Stimulated activated CD8-positive, alpha-beta memory T cell treated with anti-CD3 and anti-CD28 coated beads, Interleukin-4, amount 100 ng/mL, for 24 hours (primary cell): ENCODE measurements around the gene CMPK2.
"Not testable (repeated sequence)": the region's sequence is repeated elsewhere in the genome, so short reads cannot be mapped to it uniquely, and the experiment has no call there.

Experiments
- DNase-seq: peaks from one replicate; pipeline ENCODE4 v3.0.0-alpha.2; 2020; ENCODE audit warnings: low read depth

Gene CMPK2

GRCh38 chr2:6880200-6880733 is 14.6 kb upstream of the CMPK2 start:
- no peak for DNase-seq

GRCh38 chr2:6879011-6879410 is 13.3 kb upstream of the CMPK2 start:
- DNase-seq, result no peak

- no peak for DNase-seq
These were observed 12.8 kb upstream of the CMPK2 start for GRCh38 chr2:6878549-6878948.

GRCh38 chr2:6877402-6878304 is 11.9 kb upstream of the CMPK2 start, which contains the start of gene RSAD2:
TSS of gene RSAD2 (plus strand) at chr2:6877777. CDS start at chr2:6877801, 24 bp downstream.
- no peak for DNase-seq

DNA sequence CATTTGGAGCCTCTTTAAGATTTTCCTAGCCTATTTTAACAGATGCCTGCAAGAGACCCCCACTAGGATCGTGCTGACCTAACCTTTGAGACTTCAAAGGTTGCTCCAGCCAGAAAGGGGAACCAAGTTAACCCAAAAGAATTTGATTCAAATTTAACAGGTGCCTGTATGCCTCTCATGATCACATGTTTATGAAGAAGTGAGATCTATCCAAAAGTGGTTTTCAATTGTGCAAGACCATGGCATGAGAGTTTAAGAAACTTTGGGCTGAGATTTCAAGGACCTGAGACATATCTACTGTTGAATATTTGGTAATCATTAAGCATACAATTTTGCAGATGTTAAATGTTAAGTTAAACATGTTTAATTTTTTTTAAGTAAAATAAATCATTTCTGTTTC is 10.6 kb upstream of the CMPK2 start:
- DNase-seq, result no peak

DNA sequence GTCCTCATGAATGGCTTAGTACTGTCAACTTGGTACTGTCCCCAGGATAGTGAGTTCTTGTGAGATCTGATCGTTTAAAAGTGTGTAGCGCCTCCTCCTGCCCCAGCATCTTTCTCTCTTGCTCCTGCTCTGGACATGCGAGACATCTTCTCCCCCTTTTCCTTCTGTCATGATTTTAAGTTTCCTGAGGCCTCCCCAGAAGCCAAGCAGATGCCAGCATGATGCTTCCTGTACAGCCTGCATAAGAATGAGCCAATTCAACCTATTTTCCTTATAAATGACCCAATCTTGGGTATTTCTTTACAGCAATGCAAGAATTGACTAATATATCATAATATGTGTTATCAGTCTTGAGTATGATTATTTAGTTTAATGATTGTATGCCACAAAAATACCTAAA is 8.3 kb upstream of the CMPK2 start:
- no peak for DNase-seq

GRCh38 chr2:6872394-6872793 is 6.7 kb upstream of the CMPK2 start:
- no peak for DNase-seq

DNA sequence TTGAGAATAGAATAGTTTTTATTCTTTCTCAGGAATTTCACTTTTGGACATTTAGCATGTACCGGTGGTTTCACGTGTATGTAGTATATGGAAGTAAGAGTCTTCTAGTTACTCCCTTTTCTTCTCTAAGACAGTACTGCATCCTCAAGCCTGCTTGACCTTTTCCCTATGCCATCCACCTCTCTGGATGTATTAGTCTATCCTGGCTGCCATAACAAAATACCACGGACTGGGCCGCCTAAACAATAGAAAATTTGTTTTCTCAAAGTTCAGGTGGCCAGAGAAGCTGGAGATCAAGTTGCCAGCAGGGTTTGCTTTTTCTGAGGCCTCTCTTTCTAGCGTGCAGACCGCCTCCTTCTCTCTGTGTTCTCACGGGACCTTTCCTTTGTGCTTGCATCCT is 1.3 kb upstream of the CMPK2 start:
- DNase-seq, result no peak

DNA sequence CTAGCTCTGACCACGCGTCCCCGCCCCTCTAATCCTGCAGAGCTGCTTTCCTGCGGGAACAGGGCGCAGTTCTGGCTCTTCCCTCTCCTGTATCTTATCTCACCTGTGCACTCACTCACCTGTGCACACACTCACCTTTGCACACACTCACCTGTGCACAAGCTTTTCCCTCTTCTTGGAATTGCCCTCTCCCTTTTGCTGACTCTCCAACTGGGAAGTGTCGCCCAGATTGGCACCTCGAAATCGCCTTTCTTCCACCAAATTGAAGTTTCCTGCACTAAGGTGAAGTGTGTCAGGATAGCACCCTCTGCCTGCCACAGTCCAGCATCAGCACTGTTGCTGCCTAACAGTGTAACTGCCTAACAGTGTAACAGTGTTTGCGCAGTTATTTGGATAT is 566 bp upstream of the CMPK2 start:
- no peak for DNase-seq

DNA sequence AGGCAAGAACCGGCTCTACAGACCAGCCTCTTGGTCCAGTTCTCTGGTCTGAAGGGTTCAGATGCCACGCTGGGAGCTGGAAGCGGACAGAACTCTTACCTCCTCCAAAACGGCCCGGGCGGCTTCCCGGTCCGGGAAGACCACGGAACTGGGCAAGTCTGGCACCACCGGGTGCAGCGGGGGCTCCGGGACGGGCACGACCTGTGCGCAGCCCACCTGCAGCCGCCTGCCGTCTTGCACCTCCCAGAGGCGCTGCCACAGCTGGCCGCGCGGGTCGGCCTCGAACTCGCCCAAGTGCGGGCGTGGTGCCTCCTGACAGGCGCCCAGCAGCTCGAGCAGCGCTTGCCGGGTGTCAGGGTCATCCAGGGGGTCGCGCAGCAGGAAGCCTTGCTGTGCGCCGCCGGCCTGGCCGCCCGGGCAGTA is 773 bp downstream of the CMPK2 start:
- no peak for DNase-seq

DNA sequence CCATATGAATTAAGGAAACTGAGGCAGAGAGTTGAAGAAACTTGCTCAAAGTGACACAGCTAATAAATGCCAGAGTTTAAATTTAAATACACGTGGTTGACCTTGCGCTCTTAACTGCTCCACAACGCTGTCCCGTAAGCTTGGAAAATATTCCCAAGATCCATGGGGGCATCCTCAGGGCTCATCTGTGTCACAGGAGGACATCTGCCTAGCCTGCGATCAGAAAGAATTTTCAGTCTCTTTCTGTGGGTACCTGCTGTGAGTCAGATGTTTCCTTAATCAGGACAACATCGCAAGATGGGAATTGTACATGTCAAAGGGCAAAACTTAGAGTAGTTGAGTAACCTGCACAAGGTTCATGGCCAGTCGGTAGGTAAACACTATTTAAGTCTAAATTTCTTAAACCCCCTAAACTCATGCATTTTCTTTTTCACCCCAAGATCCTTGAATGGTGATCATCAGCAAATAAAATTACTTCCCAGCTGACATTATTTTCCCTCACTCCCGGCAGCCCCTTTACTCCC is 1.4 kb downstream of the CMPK2 start:
- no peak for DNase-seq

DNA sequence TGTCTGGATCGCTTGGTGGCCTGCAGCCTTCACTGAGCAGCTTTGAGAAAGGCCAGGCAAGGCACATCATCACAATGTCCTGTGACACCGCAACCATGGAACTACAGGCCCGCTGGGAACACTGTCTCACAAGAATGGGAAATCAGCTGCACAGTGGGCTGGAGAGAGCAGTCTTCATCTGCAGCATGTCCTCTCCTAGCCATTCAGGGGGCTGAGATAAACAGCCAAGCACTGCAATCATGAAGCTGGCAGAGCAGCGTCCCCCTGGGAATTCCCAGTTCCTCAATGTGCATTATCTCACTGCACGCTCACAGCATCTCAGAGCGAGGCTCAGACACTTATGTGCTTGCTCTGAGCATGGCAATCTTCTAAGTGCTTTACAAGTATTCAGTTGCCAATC is 1.9 kb downstream of the CMPK2 start:
- DNase-seq, result no peak

- DNase-seq, result no peak
These were observed 5.4 kb downstream of the CMPK2 start for GRCh38 chr2:6860296-6860695.

- DNase-seq, result not testable (repeated sequence)
These were observed 7.2 kb downstream of the CMPK2 start for GRCh38 chr2:6858466-6859027.

GRCh38 chr2:6856548-6856920 is 9.2 kb downstream of the CMPK2 start:
- no peak for DNase-seq

- DNase-seq, result no peak
These were observed 9.7 kb downstream of the CMPK2 start for GRCh38 chr2:6855860-6856547.

- no peak for DNase-seq
These were observed 11.3 kb downstream of the CMPK2 start for GRCh38 chr2:6854416-6854815.

GRCh38 chr2:6852195-6852594 is 13.5 kb downstream of the CMPK2 start:
- no peak for DNase-seq

DNA sequence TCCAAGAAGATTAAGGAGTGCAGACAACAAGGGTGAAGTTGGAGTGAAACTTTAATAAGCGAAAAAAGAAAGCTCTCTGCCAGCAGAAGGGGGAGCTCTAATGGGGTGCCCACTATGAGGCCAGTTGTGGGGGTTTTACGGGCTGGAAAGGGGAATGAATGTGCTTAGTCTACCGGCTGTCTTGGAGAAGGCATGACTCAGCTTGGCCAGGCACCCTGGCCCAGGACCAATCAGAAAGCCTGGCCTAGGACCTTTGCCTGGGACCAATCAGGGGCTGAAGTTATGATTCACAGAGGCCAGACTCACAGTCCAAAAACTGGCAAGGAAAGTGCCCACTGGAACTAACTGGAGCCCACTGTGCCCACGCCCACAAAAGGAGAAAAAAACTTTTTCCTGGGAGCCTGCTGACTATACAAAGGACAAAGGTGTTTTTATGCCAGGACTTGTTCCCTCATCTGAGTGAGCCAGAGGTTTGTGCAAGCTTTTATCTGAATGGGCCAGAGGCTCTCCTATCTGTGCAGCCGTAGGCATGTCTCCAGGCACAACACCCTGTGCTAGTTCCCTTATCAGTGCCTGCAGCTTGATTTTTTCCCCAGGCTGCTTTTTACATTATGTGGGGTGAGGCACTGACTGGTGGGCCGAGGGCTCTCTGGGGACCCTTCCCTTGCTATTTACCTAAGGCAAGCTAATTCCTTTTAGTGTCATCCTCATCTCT is 18.6 kb downstream of the CMPK2 start:
- no peak for DNase-seq

- DNase-seq, result no peak
These were observed 19.2 kb downstream of the CMPK2 start for GRCh38 chr2:6846540-6846939.

DNA sequence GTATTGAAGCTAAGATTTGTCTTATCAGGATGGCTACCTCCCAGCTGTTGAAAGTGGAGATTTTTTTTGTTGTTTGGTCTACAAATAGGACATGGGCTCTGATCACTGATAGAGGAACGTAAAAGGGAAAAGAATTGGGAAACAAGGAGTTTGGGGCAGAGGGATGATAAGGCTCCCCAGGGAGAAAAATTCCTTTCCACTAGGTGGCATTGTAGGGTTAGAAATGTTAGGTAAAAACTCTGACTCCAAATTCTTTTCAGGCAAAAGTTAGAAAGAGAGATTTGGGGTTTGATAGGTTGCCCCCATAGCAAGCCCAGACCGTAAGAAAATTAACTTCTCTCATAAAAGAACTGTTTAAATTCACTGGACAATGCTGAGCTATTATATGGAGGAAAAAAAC is 19.8 kb downstream of the CMPK2 start:
- DNase-seq, result no peak

DNA sequence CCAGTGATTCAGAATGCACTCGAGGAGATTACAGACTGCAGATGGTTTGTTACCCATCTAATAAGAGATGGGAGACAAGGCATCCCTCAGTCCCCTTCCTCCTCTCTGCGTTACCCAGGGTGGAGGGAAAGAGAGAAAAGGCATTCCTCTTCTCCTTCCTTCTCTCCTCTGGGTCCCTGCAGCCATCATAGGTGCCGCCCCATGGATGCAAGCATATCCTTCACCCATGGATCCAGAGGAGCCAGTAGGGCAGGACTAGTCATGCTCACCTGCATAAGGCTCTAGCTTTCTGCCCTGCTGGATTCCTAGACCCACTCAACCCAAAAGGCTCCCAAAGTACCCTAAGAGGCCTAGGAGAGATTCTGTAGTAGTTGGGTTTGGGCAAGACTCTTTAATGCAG is 20.4 kb downstream of the CMPK2 start:
- no peak for DNase-seq
